ENCODE data around the gene PDE4D.

DNA sequence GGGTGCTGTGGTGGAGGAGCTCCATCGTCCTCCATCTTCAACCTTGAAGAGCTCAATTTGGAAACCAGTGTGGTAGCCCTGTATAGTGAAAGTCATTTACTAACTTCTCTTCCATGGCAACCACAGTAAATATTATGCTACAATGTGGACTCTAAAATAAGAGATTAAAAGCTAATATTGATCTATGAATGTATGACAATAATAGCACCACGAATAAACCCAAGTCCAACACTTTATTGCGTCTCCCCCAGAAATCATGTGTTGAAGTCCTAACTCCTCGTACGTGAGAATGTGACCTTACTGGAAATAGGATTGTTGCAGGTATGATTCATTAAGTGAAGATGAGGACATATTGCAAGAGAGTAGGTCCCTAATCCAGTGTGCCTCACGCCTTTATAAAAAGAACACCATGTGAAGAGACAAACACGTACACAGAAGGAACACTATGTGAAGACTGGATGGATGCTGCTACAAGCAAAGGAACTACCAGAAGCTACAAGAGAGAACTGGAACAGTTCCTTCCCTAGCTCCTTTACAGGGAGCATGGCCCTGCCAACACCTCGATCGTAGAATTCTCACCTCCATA, 276.2 kb downstream of the PDE4D start:
- TF ChIP-seq, protein P1, sequence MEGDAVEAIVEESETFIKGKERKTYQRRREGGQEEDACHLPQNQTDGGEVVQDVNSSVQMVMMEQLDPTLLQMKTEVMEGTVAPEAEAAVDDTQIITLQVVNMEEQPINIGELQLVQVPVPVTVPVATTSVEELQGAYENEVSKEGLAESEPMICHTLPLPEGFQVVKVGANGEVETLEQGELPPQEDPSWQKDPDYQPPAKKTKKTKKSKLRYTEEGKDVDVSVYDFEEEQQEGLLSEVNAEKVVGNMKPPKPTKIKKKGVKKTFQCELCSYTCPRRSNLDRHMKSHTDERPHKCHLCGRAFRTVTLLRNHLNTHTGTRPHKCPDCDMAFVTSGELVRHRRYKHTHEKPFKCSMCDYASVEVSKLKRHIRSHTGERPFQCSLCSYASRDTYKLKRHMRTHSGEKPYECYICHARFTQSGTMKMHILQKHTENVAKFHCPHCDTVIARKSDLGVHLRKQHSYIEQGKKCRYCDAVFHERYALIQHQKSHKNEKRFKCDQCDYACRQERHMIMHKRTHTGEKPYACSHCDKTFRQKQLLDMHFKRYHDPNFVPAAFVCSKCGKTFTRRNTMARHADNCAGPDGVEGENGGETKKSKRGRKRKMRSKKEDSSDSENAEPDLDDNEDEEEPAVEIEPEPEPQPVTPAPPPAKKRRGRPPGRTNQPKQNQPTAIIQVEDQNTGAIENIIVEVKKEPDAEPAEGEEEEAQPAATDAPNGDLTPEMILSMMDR (IDR thresholded peaks at IDR 0.05), result no peak
- TF ChIP-seq EZH2 (IDR thresholded peaks at IDR 0.05; ENCODE audit: borderline replicate concordance, insufficient read depth, low read depth, low read length, poor library complexity, severe bottlenecking), result no peak
